ENCODE measurements around the gene TXK.

TXK gene

DNA sequence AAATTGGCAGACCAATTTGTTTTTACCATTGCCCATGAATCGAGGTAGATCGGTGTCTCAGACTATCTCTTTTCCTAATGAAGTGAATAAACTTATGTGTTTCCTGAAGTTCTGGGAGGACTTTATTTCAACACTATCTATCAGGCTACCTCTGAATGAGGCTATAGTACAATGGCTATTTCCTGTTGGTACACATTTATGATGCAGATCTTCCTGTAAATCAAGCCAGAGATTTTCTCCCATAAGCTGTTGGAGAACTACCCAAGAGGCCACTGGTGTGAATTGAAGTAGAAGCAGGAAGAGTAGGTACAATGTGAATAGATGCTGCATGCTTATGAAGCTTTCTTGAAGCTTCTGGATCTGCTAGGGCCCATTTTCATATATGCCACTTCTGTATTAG is 16.0 kb downstream of the TXK start:
- no peak for TF ChIP-seq CTCF (conservative IDR thresholded peaks at IDR 0.05; ENCODE audit: low read depth, low read length)
- no peak overlapping the region for H3K4me3 ChIP-seq (ENCODE audit: low read length)

GRCh38 chr4:48116582-48116981 is 17.5 kb downstream of the TXK start:
- no peak for TF ChIP-seq CTCF (conservative IDR thresholded peaks at IDR 0.05; ENCODE audit: low read depth, low read length)
- DNase-seq (ENCODE audit: low read depth): no peak
- H3K4me3 ChIP-seq (ENCODE audit: low read length): no peak overlapping the region

More for the DNA sequence above, 16.0 kb downstream of the TXK start:
- DNase-seq (ENCODE audit: low read depth): no peak

DNA sequence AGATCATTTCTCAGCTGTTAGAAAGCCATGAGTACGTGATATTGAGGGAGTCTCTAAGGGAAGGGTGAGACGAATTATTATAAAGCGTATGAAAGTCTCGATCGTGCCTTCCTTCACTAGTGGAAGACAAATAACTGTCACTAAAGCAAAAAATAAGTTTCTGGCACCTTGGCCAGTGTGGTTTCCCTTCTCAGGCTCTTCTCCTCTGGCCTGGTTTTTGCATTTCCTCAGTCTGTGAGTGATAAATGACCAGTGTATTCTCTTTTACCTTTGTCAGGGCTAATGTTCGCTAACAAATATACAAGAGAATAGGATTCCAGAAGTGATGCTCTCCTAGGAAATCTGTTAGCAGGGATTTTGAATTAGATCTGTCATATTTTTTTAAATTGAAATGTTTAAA is 19.6 kb downstream of the TXK start:
- no peak for TF ChIP-seq CTCF (conservative IDR thresholded peaks at IDR 0.05; ENCODE audit: low read depth, low read length)
- H3K4me3 ChIP-seq (ENCODE audit: low read length): no peak overlapping the region
- no peak for DNase-seq (ENCODE audit: low read depth)

DNA sequence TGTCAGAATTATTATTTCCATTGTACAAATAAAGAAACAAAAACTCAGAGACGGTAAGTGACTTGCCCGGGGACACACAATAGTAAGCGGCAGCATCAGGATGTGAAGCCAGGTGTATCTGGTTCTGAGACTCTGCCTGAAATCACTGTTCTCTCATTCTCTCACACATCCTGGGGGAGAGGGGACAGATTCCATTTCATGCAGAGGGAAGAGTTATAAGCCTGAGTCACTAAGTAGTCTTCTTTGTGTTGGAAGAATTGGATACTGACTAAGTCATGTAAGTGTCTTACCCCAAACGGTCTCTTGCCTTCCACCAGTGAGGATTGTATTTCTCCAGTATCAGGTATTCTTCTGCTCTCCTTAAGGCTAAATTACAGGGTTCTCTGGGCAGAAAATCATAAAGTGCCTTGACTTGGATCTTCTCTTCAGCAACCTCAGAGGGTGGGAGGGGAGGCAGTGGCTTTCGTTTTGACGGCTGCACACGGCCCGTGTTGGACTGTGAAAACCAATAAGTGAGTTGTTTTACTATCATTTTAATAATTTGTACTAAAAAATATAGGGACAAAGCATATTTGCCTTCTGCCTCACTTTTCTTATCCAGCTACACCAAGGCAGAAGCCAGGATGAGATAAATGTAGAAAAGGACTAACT is 21.9 kb downstream of the TXK start:
- TF ChIP-seq CTCF (conservative IDR thresholded peaks at IDR 0.05; ENCODE audit: low read depth, low read length): no peak
- DNase-seq (ENCODE audit: low read depth): no peak
- no peak overlapping the region for H3K4me3 ChIP-seq (ENCODE audit: low read length)

GRCh38 chr4:48110452-48110978 is 23.5 kb downstream of the TXK start:
- peak; percentile 63 for DNase-seq (ENCODE audit: low read depth)

DNA sequence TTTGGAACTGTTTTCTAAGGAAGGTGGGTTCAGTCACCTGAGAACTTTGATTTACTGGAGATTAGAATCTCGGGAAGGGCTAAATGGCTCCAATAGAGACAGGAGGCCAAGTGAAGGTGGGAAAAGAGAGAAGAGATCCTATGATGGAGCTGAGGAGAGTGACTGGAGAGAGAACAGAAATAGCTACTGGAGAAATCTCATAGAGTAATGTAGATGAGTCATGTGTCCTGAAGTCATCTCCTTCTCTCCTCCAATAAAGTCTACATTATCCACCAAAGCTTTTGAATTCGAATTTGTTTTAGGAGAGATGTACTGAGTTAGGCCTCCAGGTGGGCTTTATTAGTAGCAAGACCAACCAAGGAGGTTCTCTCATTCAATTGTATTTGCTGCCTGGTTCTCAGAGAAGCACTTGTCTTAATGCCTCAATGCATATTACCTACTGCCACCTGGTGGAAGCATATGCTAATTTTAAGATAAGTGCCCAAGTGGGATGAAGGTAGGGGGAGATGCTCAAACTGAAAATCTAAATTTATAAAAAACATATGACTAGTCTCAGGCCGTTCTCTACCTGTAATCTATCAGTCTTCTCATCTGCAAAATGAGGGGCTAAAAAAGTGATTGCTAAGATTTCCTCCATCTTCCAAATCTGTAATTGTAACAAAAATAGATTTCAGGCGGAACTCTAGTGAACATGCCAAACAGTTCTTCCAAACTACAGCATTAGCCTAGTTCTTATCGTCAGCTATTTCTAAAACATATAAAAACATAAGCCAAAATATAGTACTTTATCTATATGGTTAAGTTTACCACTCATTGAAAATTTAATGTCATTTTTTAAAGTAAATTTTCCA is 24.4 kb downstream of the TXK start:
- TF ChIP-seq CTCF (conservative IDR thresholded peaks at IDR 0.05; ENCODE audit: low read depth, low read length): peak; percentile 72
- no peak for DNase-seq (ENCODE audit: low read depth)
- H3K4me3 ChIP-seq (ENCODE audit: low read length): no peak overlapping the region

More at GRCh38 chr4:48110452-48110978, 23.5 kb downstream of the TXK start:
- no peak for TF ChIP-seq CTCF (conservative IDR thresholded peaks at IDR 0.05; ENCODE audit: low read depth, low read length)
- no peak overlapping the region for H3K4me3 ChIP-seq (ENCODE audit: low read length)
